ENCODE measurements around the gene FNBP1. TPM values are rescaled to one million over a fixed set of nuclear protein-coding genes. Genes with fewer than 3 reads are reported as not detected.
"Not testable (repeated sequence)": the region's sequence is repeated elsewhere in the genome, so short reads cannot be mapped to it uniquely, and the experiment has no call there.

The FNBP1 gene
- total RNA-seq, 1 donor from 2014 or later: 12.1 TPM

DNA sequence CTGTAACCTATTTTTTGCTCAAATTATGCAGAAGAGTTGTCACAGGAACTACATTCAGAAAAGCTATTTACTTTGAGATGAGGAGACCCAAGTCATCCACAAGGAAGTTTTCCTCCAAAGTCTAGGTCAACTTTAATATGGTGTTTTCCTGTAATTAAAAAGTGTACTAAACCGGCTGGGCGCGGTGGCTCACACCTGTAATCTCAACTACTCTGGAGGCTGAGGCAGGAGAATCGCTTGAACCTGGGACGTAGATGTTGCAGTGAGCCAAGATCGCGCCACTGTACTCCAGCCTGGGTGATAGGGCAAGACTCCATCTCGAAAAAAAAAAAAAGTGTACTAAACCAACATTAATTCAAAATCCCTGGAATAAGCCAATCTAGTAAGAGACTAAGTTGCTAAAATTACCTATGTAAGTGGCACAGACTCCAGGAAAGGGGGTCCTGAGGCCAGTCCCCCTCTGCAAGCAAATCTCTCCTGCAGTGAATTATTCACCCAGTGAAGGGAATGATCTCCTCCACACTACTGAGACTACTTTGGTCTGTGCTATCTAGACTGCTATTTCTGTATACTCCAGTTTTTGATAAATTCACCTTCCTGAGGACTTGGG lies 38.9 kb downstream of the FNBP1 start:
- TF ChIP-seq, protein P1, sequence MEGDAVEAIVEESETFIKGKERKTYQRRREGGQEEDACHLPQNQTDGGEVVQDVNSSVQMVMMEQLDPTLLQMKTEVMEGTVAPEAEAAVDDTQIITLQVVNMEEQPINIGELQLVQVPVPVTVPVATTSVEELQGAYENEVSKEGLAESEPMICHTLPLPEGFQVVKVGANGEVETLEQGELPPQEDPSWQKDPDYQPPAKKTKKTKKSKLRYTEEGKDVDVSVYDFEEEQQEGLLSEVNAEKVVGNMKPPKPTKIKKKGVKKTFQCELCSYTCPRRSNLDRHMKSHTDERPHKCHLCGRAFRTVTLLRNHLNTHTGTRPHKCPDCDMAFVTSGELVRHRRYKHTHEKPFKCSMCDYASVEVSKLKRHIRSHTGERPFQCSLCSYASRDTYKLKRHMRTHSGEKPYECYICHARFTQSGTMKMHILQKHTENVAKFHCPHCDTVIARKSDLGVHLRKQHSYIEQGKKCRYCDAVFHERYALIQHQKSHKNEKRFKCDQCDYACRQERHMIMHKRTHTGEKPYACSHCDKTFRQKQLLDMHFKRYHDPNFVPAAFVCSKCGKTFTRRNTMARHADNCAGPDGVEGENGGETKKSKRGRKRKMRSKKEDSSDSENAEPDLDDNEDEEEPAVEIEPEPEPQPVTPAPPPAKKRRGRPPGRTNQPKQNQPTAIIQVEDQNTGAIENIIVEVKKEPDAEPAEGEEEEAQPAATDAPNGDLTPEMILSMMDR (IDR thresholded peaks at IDR 0.05; ENCODE audit: insufficient read depth, low read length, poor library complexity, severe bottlenecking): no peak
- Histone ChIP-seq H3K27me3 (ENCODE audit: control insufficient read depth, insufficient read depth, low read length) (no peaks in the 10 kb centered on the region), H3K4me3 (ENCODE audit: low read depth, low read length) (no peak overlapping the region), H3K36me3 (ENCODE audit: control insufficient read depth, insufficient read depth, low read length) (no peaks in the 10 kb centered on the region)
- DNase-seq (ENCODE audit: low read depth): no peak

DNA sequence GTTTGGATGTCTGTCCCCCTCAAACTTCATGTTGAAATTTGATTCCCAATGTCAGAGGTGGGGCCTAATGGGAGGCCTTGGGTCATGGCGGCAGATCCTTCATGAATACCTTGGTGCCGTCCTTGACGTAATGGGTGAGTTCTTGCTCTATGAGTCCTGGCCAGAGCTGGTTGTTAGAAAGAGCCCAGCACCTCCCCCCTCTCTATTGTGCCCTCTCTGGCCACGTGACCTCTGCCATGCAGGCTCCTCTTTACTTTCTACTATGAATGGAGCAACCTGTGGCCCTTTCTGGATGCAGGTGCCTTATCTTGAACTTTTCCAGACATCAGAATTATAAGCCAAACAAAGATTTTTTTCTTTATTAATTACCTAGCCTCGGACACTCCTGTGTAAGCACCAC lies 40.7 kb downstream of the FNBP1 start:
- Histone ChIP-seq H3K4me3 (ENCODE audit: low read depth, low read length) (no peak overlapping the region), H3K36me3 (ENCODE audit: control insufficient read depth, insufficient read depth, low read length) (no peaks in the 10 kb centered on the region), H3K27me3 (ENCODE audit: control insufficient read depth, insufficient read depth, low read length) (no peaks in the 10 kb centered on the region)
- DNase-seq (ENCODE audit: low read depth): no peak
- TF ChIP-seq, protein P1 (IDR thresholded peaks at IDR 0.05; ENCODE audit: insufficient read depth, low read length, poor library complexity, severe bottlenecking): no peak

DNA sequence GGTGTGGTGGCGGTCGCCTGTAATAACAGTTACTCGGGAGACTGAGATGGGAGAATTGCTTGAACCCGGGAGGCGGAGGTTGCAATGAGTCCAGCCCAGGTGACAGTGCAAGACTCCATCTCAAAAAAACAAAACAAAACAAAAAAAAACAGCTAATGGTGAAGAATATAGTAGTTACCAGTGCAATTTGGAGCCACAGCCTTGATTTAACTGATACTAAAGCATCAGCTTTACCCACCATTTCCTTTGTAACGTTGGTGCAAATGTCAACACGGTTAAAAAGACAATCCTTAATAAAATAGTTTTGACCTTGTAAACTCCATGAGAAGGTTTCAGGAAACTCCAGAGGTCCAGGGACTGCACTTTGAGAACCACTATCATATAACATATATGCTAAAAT lies 41.8 kb downstream of the FNBP1 start:
- no peaks in the 10 kb centered on the region for H3K36me3 ChIP-seq (ENCODE audit: control insufficient read depth, insufficient read depth, low read length)
- H3K27me3 ChIP-seq (ENCODE audit: control insufficient read depth, insufficient read depth, low read length): no peaks in the 10 kb centered on the region
- H3K4me3 ChIP-seq (ENCODE audit: low read depth, low read length): no peak overlapping the region
- TF ChIP-seq, protein P1 (IDR thresholded peaks at IDR 0.05; ENCODE audit: insufficient read depth, low read length, poor library complexity, severe bottlenecking): no peak
- DNase-seq (ENCODE audit: low read depth): no peak

GRCh38 chr9:129999141-129999510 lies 43.9 kb downstream of the FNBP1 start:
- Histone ChIP-seq H3K27me3 (ENCODE audit: control insufficient read depth, insufficient read depth, low read length) (no peaks in the 10 kb centered on the region), H3K36me3 (ENCODE audit: control insufficient read depth, insufficient read depth, low read length) (no peaks in the 10 kb centered on the region), H3K4me3 (ENCODE audit: low read depth, low read length) (no peak overlapping the region)
- TF ChIP-seq, protein P1 (IDR thresholded peaks at IDR 0.05; ENCODE audit: insufficient read depth, low read length, poor library complexity, severe bottlenecking): no peak
- no peak for DNase-seq (ENCODE audit: low read depth)

GRCh38 chr9:129998491-129999140 lies 44.4 kb downstream of the FNBP1 start:
- no peak for DNase-seq (ENCODE audit: low read depth)
- H3K36me3 ChIP-seq (ENCODE audit: control insufficient read depth, insufficient read depth, low read length): no peaks in the 10 kb centered on the region
- no peaks in the 10 kb centered on the region for H3K27me3 ChIP-seq (ENCODE audit: control insufficient read depth, insufficient read depth, low read length)
- TF ChIP-seq, protein P1 (IDR thresholded peaks at IDR 0.05; ENCODE audit: insufficient read depth, low read length, poor library complexity, severe bottlenecking): no peak
- no peak overlapping the region for H3K4me3 ChIP-seq (ENCODE audit: low read depth, low read length)

GRCh38 chr9:129997706-129998105 lies 45.3 kb downstream of the FNBP1 start:
- DNase-seq (ENCODE audit: low read depth); H3K27me3 ChIP-seq (ENCODE audit: control insufficient read depth, insufficient read depth, low read length); H3K4me3 ChIP-seq (ENCODE audit: low read depth, low read length); H3K36me3 ChIP-seq (ENCODE audit: control insufficient read depth, insufficient read depth, low read length): not testable (repeated sequence)
